Measurements from ENCODE around the gene TSPAN31.

Gene TSPAN31

GRCh38 chr12:57751788-57752667 lies 7.2 kb downstream of the TSPAN31 start, which contains the start of gene CDK4:
Gene CDK4 (minus strand): TSS chr12:57752310. CDS start chr12:57751717, 593 bp downstream.
- FAIRE-seq: peak; percentile 98

GRCh38 chr12:57752668-57753000 lies 7.8 kb downstream of the TSPAN31 start:
- FAIRE-seq (no peak), DNase-seq (ENCODE audit: insufficient read length, low spot score) (no peak)

More at GRCh38 chr12:57751788-57752667, 7.2 kb downstream of the TSPAN31 start, which contains the start of gene CDK4:
- DNase-seq (ENCODE audit: insufficient read length, low spot score): peak; percentile 96

- FAIRE-seq (no peak), DNase-seq (ENCODE audit: insufficient read length, low spot score) (no peak)
Measured at GRCh38 chr12:57753756-57754337, 9.0 kb downstream of the TSPAN31 start.

- DNase-seq (ENCODE audit: insufficient read length, low spot score) (peak; percentile 82), FAIRE-seq (no peak)
Measured at GRCh38 chr12:57754411-57755193, 9.8 kb downstream of the TSPAN31 start, which contains the start of gene MARCHF9. Gene MARCHF9 (plus strand): TSS chr12:57755103. CDS start chr12:57755529, 426 bp downstream.

GRCh38 chr12:57755194-57755453 lies 10.3 kb downstream of the TSPAN31 start:
- FAIRE-seq (no peak), DNase-seq (ENCODE audit: insufficient read length, low spot score) (no peak)

GRCh38 chr12:57755454-57756372 lies 10.9 kb downstream of the TSPAN31 start:
- FAIRE-seq: no peak

GRCh38 chr12:57756406-57757341 lies 11.8 kb downstream of the TSPAN31 start:
- peak; percentile 85 for DNase-seq (ENCODE audit: insufficient read length, low spot score)
- FAIRE-seq: peak; percentile 72

More at GRCh38 chr12:57755454-57756372, 10.9 kb downstream of the TSPAN31 start:
- DNase-seq (ENCODE audit: insufficient read length, low spot score): no peak

- FAIRE-seq: no peak
- DNase-seq (ENCODE audit: insufficient read length, low spot score): no peak
Measured at GRCh38 chr12:57757771-57758170, 12.9 kb downstream of the TSPAN31 start.

- DNase-seq (ENCODE audit: insufficient read length, low spot score) (no peak), FAIRE-seq (no peak)
Measured at GRCh38 chr12:57758552-57759359, 13.9 kb downstream of the TSPAN31 start.

- DNase-seq (ENCODE audit: insufficient read length, low spot score) (no peak), FAIRE-seq (peak; percentile 82)
Measured at GRCh38 chr12:57759360-57759980, 14.6 kb downstream of the TSPAN31 start.

- no peak for FAIRE-seq
- no peak for DNase-seq (ENCODE audit: insufficient read length, low spot score)
Measured at GRCh38 chr12:57760347-57760982, 15.6 kb downstream of the TSPAN31 start.

GRCh38 chr12:57761391-57761998 lies 16.7 kb downstream of the TSPAN31 start:
- no peak for FAIRE-seq
- DNase-seq (ENCODE audit: insufficient read length, low spot score): no peak

GRCh38 chr12:57762463-57762862 lies 17.6 kb downstream of the TSPAN31 start:
- DNase-seq (ENCODE audit: insufficient read length, low spot score) (no peak), FAIRE-seq (no peak)

GRCh38 chr12:57763881-57764661 lies 19.2 kb downstream of the TSPAN31 start:
- no peak for DNase-seq (ENCODE audit: insufficient read length, low spot score)
- no peak for FAIRE-seq

- FAIRE-seq (no peak), DNase-seq (ENCODE audit: insufficient read length, low spot score) (no peak)
Measured at GRCh38 chr12:57764662-57765002, 19.8 kb downstream of the TSPAN31 start.

- DNase-seq (ENCODE audit: insufficient read length, low spot score) (no peak), FAIRE-seq (peak; percentile 47)
Measured at GRCh38 chr12:57765003-57765697, 20.3 kb downstream of the TSPAN31 start.
